ENCODE data around the gene GLP1R.
A peak's percentile ranks its signal among the peaks of the same experiment; 100 is the strongest.

The GLP1R gene

GRCh38 chr6:39047434-39048327 lies 900 bp upstream of the GLP1R start:
- no peak for DNase-seq

DNA sequence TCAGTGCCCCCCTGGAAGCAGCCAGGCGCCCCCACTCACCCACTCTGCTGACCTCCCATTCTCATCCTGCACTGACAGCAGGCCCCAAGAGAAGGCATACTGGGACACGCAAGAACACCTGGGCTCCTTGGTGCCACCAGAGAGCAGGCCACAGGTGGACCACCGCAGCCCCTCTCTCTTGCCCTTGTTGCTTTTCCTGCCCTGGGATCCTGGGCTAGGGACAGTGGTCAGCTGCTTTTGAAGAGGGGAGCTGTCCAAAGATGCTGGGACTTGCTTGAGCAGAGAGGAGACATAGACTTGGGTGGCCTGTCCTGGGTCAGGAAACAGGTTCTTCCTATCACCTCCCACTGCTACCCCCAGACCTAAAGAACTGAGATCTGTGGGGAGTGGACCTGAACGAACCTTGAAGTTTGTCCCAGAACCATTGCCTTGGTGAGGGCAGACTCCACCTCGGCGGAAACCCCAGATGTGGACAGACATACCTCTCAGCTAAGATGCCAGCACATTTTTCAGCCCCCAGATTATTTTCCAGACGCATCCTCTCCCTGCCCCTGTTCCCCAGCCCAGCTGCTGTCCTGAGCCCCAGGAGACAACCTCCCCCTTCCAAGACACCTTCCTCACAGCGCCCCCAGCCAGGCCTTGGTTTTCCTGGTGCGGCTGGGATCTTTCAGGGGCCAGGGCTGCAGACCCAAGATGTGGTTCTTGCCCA lies 1.1 kb downstream of the GLP1R start:
- no peak for DNase-seq

DNA sequence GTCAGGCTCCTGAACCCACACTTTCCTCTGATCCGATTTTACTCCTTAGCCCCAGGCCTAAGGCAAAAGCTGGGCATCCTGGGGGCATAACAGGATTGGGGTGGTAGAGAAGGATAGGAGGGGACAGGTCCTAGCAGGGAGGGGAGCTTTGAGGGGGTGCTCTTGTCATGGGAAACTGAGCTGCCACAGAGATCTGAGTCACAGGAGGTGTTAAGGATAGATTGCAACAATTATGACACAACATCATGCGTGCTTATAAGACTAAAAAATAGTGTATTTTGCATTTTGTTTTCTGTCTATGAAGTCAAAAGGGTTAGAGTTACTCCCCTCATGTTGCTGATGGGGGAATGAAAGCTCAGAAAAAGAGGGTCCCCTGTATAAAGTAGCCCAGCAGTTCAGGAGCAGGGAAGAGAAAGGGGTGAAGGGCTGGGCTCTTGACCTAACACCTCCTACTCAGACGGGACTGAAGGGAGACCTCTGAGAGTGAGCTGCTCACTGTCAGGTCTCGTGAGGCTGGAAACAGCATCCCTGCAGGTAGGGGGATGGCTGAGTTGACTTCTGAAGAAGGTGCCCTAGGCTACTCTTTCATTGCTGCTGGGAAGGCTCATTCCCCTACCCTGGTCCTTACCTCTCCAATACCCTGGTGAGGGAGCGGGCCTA lies 2.0 kb downstream of the GLP1R start:
- DNase-seq: peak; percentile 1

GRCh38 chr6:39051399-39052122 lies 3.0 kb downstream of the GLP1R start:
- DNase-seq: no peak

- no peak for DNase-seq
Observed at GRCh38 chr6:39053016-39053624, 4.5 kb downstream of the GLP1R start.

GRCh38 chr6:39053854-39054576 lies 5.4 kb downstream of the GLP1R start:
- DNase-seq: no peak

GRCh38 chr6:39054577-39055142 lies 6.1 kb downstream of the GLP1R start:
- no peak for DNase-seq

DNA sequence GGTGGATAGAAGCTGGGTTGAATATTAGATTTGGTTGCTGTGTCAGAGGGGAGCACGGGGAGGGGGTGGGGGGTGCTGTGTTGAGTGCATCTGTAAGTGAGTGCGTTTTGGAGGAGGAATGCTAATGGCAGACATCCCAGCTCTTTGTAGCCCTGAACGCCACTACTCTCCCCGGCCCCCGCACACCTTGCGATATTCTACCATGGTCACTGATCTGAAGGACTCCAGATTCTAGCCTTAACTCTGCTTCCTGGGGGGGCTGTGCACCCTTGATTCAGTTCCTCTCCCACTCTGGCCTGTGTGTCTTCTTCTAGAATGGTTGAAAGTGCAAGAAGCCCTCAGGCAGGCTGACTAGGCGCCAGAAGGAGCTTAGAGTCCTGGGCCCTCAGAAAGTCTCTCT lies 7.1 kb downstream of the GLP1R start:
- DNase-seq: no peak

DNA sequence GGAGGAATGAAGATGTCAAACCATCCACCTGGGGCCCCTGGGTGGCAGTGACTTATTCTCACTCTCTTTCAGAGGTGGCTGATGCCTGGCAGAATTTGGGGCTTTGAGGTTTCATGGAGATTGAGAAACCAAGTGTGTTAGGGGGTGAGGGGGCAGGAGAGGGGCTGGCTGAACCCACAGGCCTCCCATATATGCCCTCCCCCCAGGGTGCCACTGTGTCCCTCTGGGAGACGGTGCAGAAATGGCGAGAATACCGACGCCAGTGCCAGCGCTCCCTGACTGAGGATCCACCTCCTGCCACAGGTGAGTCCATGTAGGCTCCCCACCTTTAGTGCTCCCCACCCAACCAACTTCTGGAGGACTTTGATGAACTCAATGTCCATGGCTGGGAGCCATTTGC lies 7.6 kb downstream of the GLP1R start:
- DNase-seq: no peak

- no peak for DNase-seq
Observed at GRCh38 chr6:39056681-39057080, 8.1 kb downstream of the GLP1R start.

DNA sequence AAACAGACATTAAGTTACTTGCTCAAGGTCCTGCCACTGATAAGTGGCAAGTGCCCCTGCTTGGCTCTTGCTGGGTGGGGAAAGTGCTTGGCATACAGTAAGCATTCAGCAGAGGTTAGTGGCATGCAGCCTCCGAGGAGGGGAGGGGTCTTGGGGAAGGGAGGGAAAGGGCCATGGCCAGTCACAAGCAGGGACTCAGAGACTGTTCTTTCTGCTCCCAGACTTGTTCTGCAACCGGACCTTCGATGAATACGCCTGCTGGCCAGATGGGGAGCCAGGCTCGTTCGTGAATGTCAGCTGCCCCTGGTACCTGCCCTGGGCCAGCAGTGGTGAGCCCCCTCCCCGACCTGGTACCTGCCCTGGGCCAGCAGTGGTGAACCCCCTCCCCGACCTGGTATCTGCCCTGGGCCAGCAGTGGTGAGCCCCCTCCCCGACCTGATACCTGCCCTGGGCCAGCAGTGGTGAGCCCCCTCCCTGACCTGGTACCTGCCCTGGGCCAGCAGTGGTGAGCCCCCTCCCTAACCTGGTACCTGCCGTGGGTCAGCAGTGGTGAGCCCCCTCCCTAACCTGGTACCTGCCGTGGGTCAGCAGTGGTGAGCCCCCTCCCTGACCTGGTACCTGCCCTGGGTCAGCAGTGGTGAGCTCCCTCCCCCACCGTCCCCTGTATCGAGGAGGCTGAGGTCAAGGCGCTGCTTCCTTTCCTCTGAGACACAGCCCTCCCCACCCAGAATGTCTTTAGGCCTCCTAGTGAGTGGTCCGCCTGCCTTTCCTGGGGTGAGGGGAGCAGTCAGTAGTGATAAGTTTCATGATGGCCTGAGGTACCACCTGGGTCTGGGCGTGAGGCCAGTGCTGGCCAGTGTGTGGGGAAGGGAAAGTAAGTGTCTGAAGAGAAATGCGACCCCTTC lies 8.9 kb downstream of the GLP1R start:
- DNase-seq: no peak

DNA sequence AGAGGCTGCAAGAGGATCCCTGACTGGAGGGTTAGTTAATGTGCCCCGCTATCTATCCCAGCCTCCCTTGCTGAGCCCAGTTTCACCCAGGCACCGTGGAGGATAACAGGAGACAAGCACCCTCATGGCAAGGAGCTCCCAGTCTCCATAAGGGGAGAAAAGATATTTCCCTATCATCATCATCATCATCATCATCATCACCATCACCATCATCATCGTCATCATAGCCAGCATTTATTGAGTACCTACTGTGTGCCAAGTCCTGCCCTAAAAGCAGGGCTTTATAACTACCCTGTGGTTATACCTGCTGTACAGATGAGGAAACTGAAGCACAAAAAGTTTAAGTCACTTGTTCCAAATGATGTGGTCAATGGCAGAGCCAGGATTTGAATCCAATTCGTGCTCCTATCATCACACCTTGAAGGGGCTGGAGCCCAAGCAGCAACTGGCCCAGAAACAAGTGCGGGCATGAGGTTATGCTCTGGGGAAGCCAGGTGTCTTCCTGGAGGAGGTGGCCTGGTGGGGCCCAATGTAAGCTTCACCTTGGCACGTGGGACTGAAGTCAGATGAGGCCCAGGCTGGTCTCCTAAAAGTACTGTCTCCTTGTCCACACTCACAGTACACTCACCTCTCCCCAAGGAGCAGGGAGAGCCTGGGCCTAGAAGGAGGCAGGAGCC lies 10.0 kb downstream of the GLP1R start:
- DNase-seq: no peak

- DNase-seq: no peak
Observed at GRCh38 chr6:39059496-39060310, 11.1 kb downstream of the GLP1R start.

- DNase-seq: no peak
Observed at GRCh38 chr6:39060467-39061160, 12.0 kb downstream of the GLP1R start.

- DNase-seq: no peak
Observed at GRCh38 chr6:39061182-39061581, 12.6 kb downstream of the GLP1R start.

- DNase-seq: no peak
Observed at GRCh38 chr6:39061588-39061987, 13.0 kb downstream of the GLP1R start.

- no peak for DNase-seq
Observed at GRCh38 chr6:39062014-39062740, 13.6 kb downstream of the GLP1R start.

DNA sequence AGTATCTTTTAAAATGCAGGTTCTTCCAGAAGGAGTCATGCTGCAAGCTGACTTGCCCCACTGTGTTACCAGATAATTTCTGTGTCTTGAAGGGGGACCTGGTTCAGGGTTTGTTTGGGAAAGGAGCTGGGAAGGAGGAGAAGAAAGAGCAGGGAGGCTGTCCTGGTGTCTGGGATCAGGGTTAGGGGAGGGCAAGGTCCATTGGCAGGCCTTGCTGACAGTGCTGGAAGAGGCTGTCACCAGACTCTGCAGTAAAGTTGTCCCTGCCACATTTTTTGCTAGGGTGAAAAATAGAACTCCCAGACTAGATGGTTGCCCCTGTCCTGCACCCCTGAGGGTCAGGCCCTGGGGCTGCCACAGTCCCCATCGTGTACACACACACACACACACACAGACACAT lies 14.9 kb downstream of the GLP1R start:
- no peak for DNase-seq

All from CD4-positive, alpha-beta T cell treated with Interleukin-17A for 1 hour (primary cell).